ENCODE results near the gene STUM. TPM values are rescaled to one million over a fixed set of nuclear protein-coding genes. Genes with fewer than 3 reads are reported as not detected.
A peak's percentile ranks its signal among the peaks of the same experiment; 100 is the strongest.

STUM gene
- total RNA-seq, 1 donor from 2014 or later = 0.85 TPM

- intact Hi-C loops (cut with micrococcal nuclease) = loop anchor here (10.0 kb wide), 1 partner anchor 83 kb away; the partner anchor contains the start of gene ITPKB
- Histone ChIP-seq H3K27me3 (ENCODE audit: low read depth) (no peaks in the 10 kb centered on the region), H3K9me3 (replicated peaks) (no peaks in the 10 kb centered on the region), H3K4me1 (peaks cover 10% of the 10 kb centered on the region), H3K27ac (replicated peaks) (no peak overlapping the region), H3K36me3 (peaks cover 18% of the 10 kb centered on the region), H3K4me3 (no peak overlapping the region)
- DNase-seq = peak; percentile 9
- no peak for TF ChIP-seq CTCF (IDR thresholded peaks at IDR 0.05; ENCODE audit: borderline replicate concordance)
Measured at GRCh38 chr1:226651732-226652105, 103.2 kb downstream of the STUM start.

GRCh38 chr1:226652613-226653012 is 104.0 kb downstream of the STUM start:
- no peaks in the 10 kb centered on the region for H3K9me3 ChIP-seq (replicated peaks)
- no peaks in the 10 kb centered on the region for H3K27me3 ChIP-seq (ENCODE audit: low read depth)
- no peak for DNase-seq
- intact Hi-C loops (cut with micrococcal nuclease) = loop anchor here (10.0 kb wide), 1 partner anchor 82 kb away; the partner anchor contains the start of gene ITPKB
- no peak for TF ChIP-seq CTCF (IDR thresholded peaks at IDR 0.05; ENCODE audit: borderline replicate concordance)
- no peak overlapping the region for H3K27ac ChIP-seq (replicated peaks)
- peaks cover 9% of the 10 kb centered on the region for H3K36me3 ChIP-seq
- no peak overlapping the region for H3K4me3 ChIP-seq
- peaks cover 1% of the 10 kb centered on the region for H3K4me1 ChIP-seq

- no peaks in the 10 kb centered on the region for H3K4me1 ChIP-seq
- no peaks in the 10 kb centered on the region for H3K9me3 ChIP-seq (replicated peaks)
- intact Hi-C loops (cut with micrococcal nuclease) = loop anchor here (10.0 kb wide), 1 partner anchor 81 kb away; the partner anchor contains the start of gene ITPKB
- TF ChIP-seq CTCF (IDR thresholded peaks at IDR 0.05; ENCODE audit: borderline replicate concordance) = no peak
- peak; percentile 7 for DNase-seq
- peaks cover 1% of the 10 kb centered on the region for H3K36me3 ChIP-seq
- H3K4me3 ChIP-seq = no peak overlapping the region
- no peaks in the 10 kb centered on the region for H3K27me3 ChIP-seq (ENCODE audit: low read depth)
- H3K27ac ChIP-seq (replicated peaks) = no peak overlapping the region
Measured at GRCh38 chr1:226653311-226653921, 104.9 kb downstream of the STUM start.

GRCh38 chr1:226654046-226654667 is 105.6 kb downstream of the STUM start:
- Histone ChIP-seq H3K27me3 (ENCODE audit: low read depth) (no peaks in the 10 kb centered on the region), H3K9me3 (replicated peaks) (no peaks in the 10 kb centered on the region), H3K36me3 (no peaks in the 10 kb centered on the region), H3K4me1 (no peaks in the 10 kb centered on the region), H3K4me3 (no peak overlapping the region), H3K27ac (replicated peaks) (no peak overlapping the region)
- TF ChIP-seq CTCF (IDR thresholded peaks at IDR 0.05; ENCODE audit: borderline replicate concordance) = no peak
- peak; percentile 12 for DNase-seq
- intact Hi-C loops (cut with micrococcal nuclease) = loop anchor here (10.0 kb wide), 1 partner anchor 81 kb away; the partner anchor contains the start of gene ITPKB

- Histone ChIP-seq H3K27me3 (ENCODE audit: low read depth) (no peaks in the 10 kb centered on the region), H3K9me3 (replicated peaks) (no peaks in the 10 kb centered on the region), H3K36me3 (no peaks in the 10 kb centered on the region), H3K4me1 (no peaks in the 10 kb centered on the region), H3K27ac (replicated peaks) (no peak overlapping the region), H3K4me3 (no peak overlapping the region)
- DNase-seq = peak; percentile 13
- intact Hi-C loops (cut with micrococcal nuclease) = loop anchor here (10.0 kb wide), 1 partner anchor 80 kb away; the partner anchor contains the start of gene ITPKB
- no peak for TF ChIP-seq CTCF (IDR thresholded peaks at IDR 0.05; ENCODE audit: borderline replicate concordance)
Measured at GRCh38 chr1:226654668-226655055, 106.1 kb downstream of the STUM start.
